K562 (cell line): ENCODE data around the gene PDPK1. TPM values are rescaled to one million over a fixed set of nuclear protein-coding genes. Genes with fewer than 3 reads are reported as not detected.

ENCODE experiments used
- ATAC-seq: fragments of 200-7000 bp; cut with Tn5 transposase; 3 replicates; pipeline ENCODE4 v1.9.1; 2020; ENCODE audit warnings: moderate library complexity
- BruUV-seq: library from RNA; stranded (reverse); fragments of 400-500 nt; replicated peaks from 2 replicates; lab custom pipeline; 2021; lab: Mats Ljungman, UMichigan
- CTCF ChIA-PET: fragments of 300-600 bp; formaldehyde crosslinking; extraction: SDS; loops from one replicate; lab custom pipeline; 2021; ENCODE audit warnings: low intra/inter-chr PET ratio; lab: Yijun Ruan, JAX
- POLR2A ChIA-PET: fragments of 300-600, 350-650 bp; sonication (Branson Sonifier 250); formaldehyde crosslinking; extraction: SDS; loops from one replicate; lab custom pipeline; 2021; ENCODE audit warnings: antibody characterized with exemption, inconsistent platforms; lab: Yijun Ruan, JAX
- DNase-seq, 4 experiments: peaks; one replicate each; pipeline versions ENCODE4 v3.0.0 to v3.0.0-alpha.2; 2011 to 2018; ENCODE audit warnings: low spot score in 3 of 4, mixed read lengths in 3 of 4; ENCODE audit errors: extremely low read depth in 1 of 4
- FAIRE-seq: peaks from 2 replicates; lab custom pipeline; 2011; peaks lifted over from hg19 to GRCh38; lab: Jason Lieb, UNC
- H2AFZ ChIP-seq: 2 replicates; pipeline ENCODE4 v1.6.0; 2011; ENCODE audit warnings: low read depth, low read length, control low read depth, inconsistent platforms
- H3K27ac ChIP-seq: fragments of 200-600 bp; 3 replicates; pipeline ENCODE4 v1.8.0; 2011; ENCODE audit warnings: low read depth, mild to moderate bottlenecking, control low read depth, inconsistent platforms, low read length, moderate library complexity, mixed read lengths; ENCODE audit errors: extremely low read depth
- H3K27me3 ChIP-seq, 2 experiments: fragments of 300-600 bp in 1 of 2; 2 replicates in 1 of 2; 3 replicates in 1 of 2; pipeline versions ENCODE4 v1.6.0 to v1.8.0; 2011; ENCODE audit warnings: inconsistent platforms in 2 of 2, low read length in 2 of 2, mild to moderate bottlenecking in 1 of 2, mixed read lengths in 1 of 2, moderate library complexity in 1 of 2; ENCODE audit not compliant: control insufficient read depth in 2 of 2, insufficient read depth in 2 of 2
- H3K36me3 ChIP-seq: fragments of 300-600 bp; 3 replicates; pipeline ENCODE4 v1.8.0; 2011; ENCODE audit warnings: mild to moderate bottlenecking, low read length, inconsistent platforms; ENCODE audit not compliant: control insufficient read depth, insufficient read depth
- H3K4me1 ChIP-seq, 2 experiments: fragments of 200-600 bp in 1 of 2; replicated peaks in 1 of 2; 2 replicates in 1 of 2; 3 replicates in 1 of 2; pipeline versions ENCODE4 v1.5.1 to v1.8.0; 2011; ENCODE audit warnings: inconsistent platforms in 2 of 2, low read length in 2 of 2, mild to moderate bottlenecking in 1 of 2, mixed read lengths in 1 of 2, moderate library complexity in 1 of 2; ENCODE audit not compliant: control insufficient read depth in 2 of 2, insufficient read depth in 2 of 2
- H3K4me2 ChIP-seq: 2 replicates; pipeline ENCODE4 v1.6.1; 2011; ENCODE audit warnings: low read length, control low read depth, inconsistent platforms, mixed read lengths; ENCODE audit not compliant: insufficient read depth
- H3K4me3 ChIP-seq: fragments of 200-600 bp; sonication (generic), shearing (Covaris generic); 2 replicates; pipeline ENCODE4 v1.5.1; 2016; ENCODE audit warnings: control low read depth, inconsistent platforms
- H3K79me2 ChIP-seq: fragments of 200-600 bp; 3 replicates; pipeline ENCODE4 v1.8.0; 2011; ENCODE audit warnings: low read length, inconsistent platforms; ENCODE audit not compliant: control insufficient read depth, insufficient read depth
- H3K9ac ChIP-seq, 2 experiments: 2 replicates each; pipeline versions ENCODE4 v1.6.0 to v1.6.1; 2011; ENCODE audit warnings: low read depth in 2 of 2, low read length in 2 of 2, control low read depth in 1 of 2, inconsistent platforms in 1 of 2, mild to moderate bottlenecking in 1 of 2, mixed read lengths in 1 of 2; ENCODE audit not compliant: insufficient read depth in 1 of 2
- H3K9me1 ChIP-seq: one replicate; pipeline ENCODE4 v1.6.0; 2011; ENCODE audit warnings: inconsistent platforms, mild to moderate bottlenecking, low read length, moderate library complexity; ENCODE audit not compliant: control insufficient read depth, insufficient read depth
- H3K9me3 ChIP-seq: replicated peaks from 2 replicates; pipeline ENCODE4 v1.5.1; 2011; ENCODE audit warnings: low read depth, low read length, inconsistent platforms; ENCODE audit not compliant: control insufficient read depth, insufficient read depth
- H4K20me1 ChIP-seq: replicated peaks from 2 replicates; pipeline ENCODE4 v1.6.1; 2011; ENCODE audit warnings: low read length, inconsistent platforms, mixed read lengths; ENCODE audit not compliant: control insufficient read depth, insufficient read depth
- ARID1B ChIP-seq: fragments of 450-650 bp; IDR thresholded peaks from 2 replicates; pipeline ENCODE4 v1.6.1; 2016; ENCODE audit warnings: antibody characterized with exemption, mild to moderate bottlenecking, inconsistent platforms
- CBFA2T3 ChIP-seq: fragments of 450-650 bp; IDR thresholded peaks from 2 replicates; pipeline ENCODE4 v1.6.1; 2017
- GABPB1 ChIP-seq: sonication (generic); formaldehyde crosslinking; IDR thresholded peaks from 2 replicates; pipeline ENCODE4 v1.8.0; 2022; ENCODE audit warnings: mild to moderate bottlenecking, missing genetic modification reagents
- HMGXB4 ChIP-seq: sonication (generic); formaldehyde crosslinking; IDR thresholded peaks from 2 replicates; pipeline ENCODE4 v1.8.1; 2023; ENCODE audit warnings: mild to moderate bottlenecking, missing genetic modification reagents
- L3MBTL2 ChIP-seq: fragments of 450-650 bp; IDR thresholded peaks from 2 replicates; pipeline ENCODE4 v1.6.1; 2016; ENCODE audit warnings: mild to moderate bottlenecking, moderate library complexity
- RCOR1 ChIP-seq, 2 experiments: IDR thresholded peaks; 2 replicates each; pipeline ENCODE4 v1.6.1; 2012; ENCODE audit warnings: low read depth in 2 of 2, low read length in 2 of 2, borderline replicate concordance in 1 of 2, improper control_type of control experiment in 1 of 2
- SAFB2 ChIP-seq: fragments of 200-400 bp; formaldehyde crosslinking; IDR thresholded peaks from 2 replicates; pipeline ENCODE4 v1.6.1; 2018; ENCODE audit warnings: borderline replicate concordance, low read length, low read depth, moderate library complexity; ENCODE audit not compliant: severe bottlenecking
- SMARCA4 ChIP-seq: fragments of 450-650 bp; IDR thresholded peaks from 2 replicates; pipeline ENCODE4 v1.6.1; 2016
- SRSF1 ChIP-seq: fragments of 200-400 bp; formaldehyde crosslinking; IDR thresholded peaks from 2 replicates; pipeline ENCODE4 v1.6.1; 2017; ENCODE audit warnings: mild to moderate bottlenecking, low read depth, low read length, moderate library complexity
- TBL1XR1 ChIP-seq, 2 experiments: IDR thresholded peaks; 2 replicates each; pipeline ENCODE4 v1.6.1; 2012; ENCODE audit warnings: improper control_type of control experiment in 2 of 2, low read length in 2 of 2, mild to moderate bottlenecking in 1 of 2
- ZC3H4 ChIP-seq: sonication (generic); formaldehyde crosslinking; IDR thresholded peaks from 2 replicates; pipeline ENCODE4 v1.9.0; 2021; ENCODE audit warnings: missing genetic modification reagents, borderline replicate concordance
- ZNF263 ChIP-seq: sonication (generic); formaldehyde crosslinking; IDR thresholded peaks from 2 replicates; pipeline ENCODE4 v1.8.0; 2022; ENCODE audit warnings: mild to moderate bottlenecking, missing genetic modification reagents, borderline replicate concordance
- WGBS: fragments of 100-300 bp; shearing (Covaris generic); methylation state at CpG from one replicate; pipeline ENCODE4 v1.1.6; 2016; ENCODE audit warnings: low coverage, mixed read lengths; ENCODE audit not compliant: insufficient coverage; ENCODE audit errors: missing lambda C conversion rate; 5-methylcytosine and 5-hydroxymethylcytosine counted together
- in situ Hi-C: fragments of 300-500 bp; cut with MboI; formaldehyde crosslinking; loops from 4 replicates; pipeline ENCODE4 v1.15.0; 2018; ENCODE audit warnings: inconsistent platforms, mixed read lengths
- intact Hi-C: fragments of 100-400 bp; cut with micrococcal nuclease; formaldehyde crosslinking; loops from 2 replicates; pipeline ENCODE4 v1.14.2; 2022
- polyA plus RNA-seq, 8 experiments: library from polyadenylated mRNA; depleted of rRNA in 4 of 8; stranded (reverse) in 5 of 8; unstranded in 3 of 8; fragments of >200 nt; fragmentation: Nextera tagmentation in 2 of 8; fragmentation: Illumina TruSeq in 1 of 8; extraction: Ambion mirVana in 2 of 8; extraction: Trizol in 1 of 8; gene quantifications; 2 replicates each; pipeline versions ENCODE4 v1.2.1 to v1.2.3, GENCODE V29; 2011 to 2014; ENCODE audit warnings: inconsistent platforms in 1 of 8, missing spikeins in 1 of 8
- total RNA-seq, 7 experiments: library from RNA; depleted of rRNA in 6 of 7; stranded (reverse); fragments of >200 nt in 6 of 7; fragmentation: Illumina TruSeq in 2 of 7; extraction: Trizol in 2 of 7; gene quantifications; 2 replicates each; pipeline versions ENCODE4 v1.2.1 to v1.2.3, GENCODE V29; 2011 to 2021; ENCODE audit warnings: low replicate concordance in 1 of 7

Gene PDPK1
- total and polyA plus RNA-seq, 9 of the 15 experiments (the other 6 are each of a cell fraction or from before 2014, with no cell fraction given) = 4.0 to 37.2 (median 18.7) TPM

GRCh38 chr16:2493605-2494004 lies 44.2 kb upstream of the PDPK1 start:
- ATAC-seq (no peak), FAIRE-seq (no peak), DNase-seq (no peak)
- peaks cover 6% of the 10 kb centered on the region for H4K20me1 ChIP-seq
- no peak overlapping the region for H3K9ac ChIP-seq
- H3K27ac ChIP-seq = no peak overlapping the region
- no peaks in the 10 kb centered on the region for H3K9me3 ChIP-seq
- no peaks in the 10 kb centered on the region for H3K9me1 ChIP-seq
- H3K4me3 ChIP-seq = no peak overlapping the region
- ChIA-PET POLR2A (interaction anchor here (0.9 to 2.5 kb wide), 3 partner anchors 8 to 27 kb away, joined by 5 to 10 read pairs (median 7); partner anchors contain the start of gene AMDHD2), CTCF (no interaction called here)
- no TSS peak for BruUV-seq
- H3K4me1 ChIP-seq = peaks cover 17 to 45% of the 10 kb centered on the region in 2 experiments; a peak in 4 of 5 replicates
- no peaks in the 10 kb centered on the region for H3K27me3 ChIP-seq
- 91% methylated on average over 6 of the region's 6 CpGs for whole genome bisulfite sequencing
- H3K4me2 ChIP-seq = no peak overlapping the region
- H3K36me3 ChIP-seq = peaks cover 43% of the 10 kb centered on the region; the same call in 2 of the 3 replicates
- H2AFZ ChIP-seq = no peak overlapping the region
- in situ Hi-C loops = no loop called here
- intact Hi-C loops = no loop called here
- peaks cover 28% of the 10 kb centered on the region for H3K79me2 ChIP-seq
- TF ChIP-seq SAFB2 (no peak), ZNF263 (peak; percentile 61; the same call in 1 of the 2 replicates), SRSF1 (no peak), ZC3H4 (CRISPR knock-in tag) (no peak)

DNA sequence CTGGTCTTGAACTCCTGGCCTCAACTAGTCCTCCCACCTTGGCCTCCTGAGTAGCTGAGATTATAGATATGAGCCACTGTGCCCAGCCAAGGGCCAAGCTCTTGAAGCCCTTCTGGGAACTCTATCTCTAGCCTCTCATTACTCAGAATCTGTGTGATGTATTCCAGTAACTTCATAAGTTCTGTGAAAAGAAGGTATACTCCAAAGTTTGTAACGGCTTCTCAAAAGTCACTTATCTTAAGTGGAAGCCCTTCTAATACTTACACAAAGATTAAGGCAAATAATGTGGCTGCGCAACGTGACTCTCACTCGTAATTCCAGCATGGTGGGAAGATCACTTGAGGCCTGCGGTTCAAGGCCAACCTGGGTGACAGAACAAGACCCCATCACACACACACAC lies 43.2 kb upstream of the PDPK1 start:
- Histone ChIP-seq H3K27me3 (no peaks in the 10 kb centered on the region), H3K9me1 (no peaks in the 10 kb centered on the region), H3K27ac (0 out of 3 replicates have a peak overlapping the region, but pooled peaks have one; percentile 15), H4K20me1 (peaks cover 6% of the 10 kb centered on the region), H3K36me3 (peaks cover 51% of the 10 kb centered on the region; the same call in 2 of the 3 replicates), H3K4me2 (no peak overlapping the region), H3K9ac (peak overlapping the region in 1 of 2 experiments; percentile 24; a peak in 1 of 4 replicates), H2AFZ (no peak overlapping the region), H3K79me2 (peaks cover 28% of the 10 kb centered on the region), H3K4me1 (peaks cover 17 to 49% of the 10 kb centered on the region in 2 experiments; a peak in 4 of 5 replicates), H3K9me3 (no peaks in the 10 kb centered on the region), H3K4me3 (no peak overlapping the region)
- no TSS peak for BruUV-seq
- 23% methylated on average over 5 of the region's 5 CpGs for WGBS
- TF ChIP-seq CBFA2T3 (0 out of 2 replicates have a peak, but pooled peaks have one; percentile 19), HMGXB4 (CRISPR knock-in tag) (no peak), RCOR1 (IDR thresholded peaks at IDR 0.05; ENCODE audit: borderline replicate concordance in 1 of 2, low read depth in 2 of 2, low read length in 2 of 2) (0 out of 4 replicates have a peak, but pooled peaks of 1 of the 2 experiments have one; percentile 16), GABPB1 (CRISPR knock-in tag) (no peak), SMARCA4 (0 out of 2 replicates have a peak, but pooled peaks have one; percentile 16), L3MBTL2 (peak; percentile 40; the same call in 1 of the 2 replicates), TBL1XR1 (IDR thresholded peaks at IDR 0.05; ENCODE audit: low read length in 2 of 2) (peak in 1 of 2 experiments; percentile 27; a peak in 1 of 4 replicates), ARID1B (peak; percentile 43; the same call in 1 of the 2 replicates)
- no peak for ATAC-seq
- CTCF ChIA-PET = no interaction called here
- in situ Hi-C loops = no loop called here
- no peak for DNase-seq
- FAIRE-seq = peak; percentile 35
- intact Hi-C loops = loop anchor here (5.0 kb wide), 1 partner anchor 297 kb away; the partner anchor contains the start of gene CASKIN1
- POLR2A ChIA-PET = interaction anchor here (0.6 to 2.3 kb wide), 2 partner anchors 9 to 52 kb away, joined by 3 to 7 read pairs; no protein-coding TSS in a partner anchor
